Heart right ventricle (tissue), 16 donors: ENCODE results near the gene RGS6. TPM values are rescaled to one million over a fixed set of nuclear protein-coding genes. Genes with fewer than 3 reads are reported as not detected.
A peak's percentile ranks its signal among the peaks of the same experiment; 100 is the strongest.
"Not testable (repeated sequence)": the region's sequence is repeated elsewhere in the genome, so short reads cannot be mapped to it uniquely, and the experiment has no call there.

Source experiments
- ATAC-seq, 8 donors: fragments of 200-7000 bp; cut with Tn5 transposase; one replicate each; pipeline ENCODE4 v1.9.1; 2020; ENCODE audit warnings: mild to moderate bottlenecking in 8 of 8, moderate library complexity in 8 of 8, moderate number of reproducible peaks in 1 of 8
- DNase-seq, 2 donors: peaks; one replicate each; pipeline ENCODE4 v3.0.0-alpha.2; 2020
- H3K27ac ChIP-seq, 10 donors: fragments of 200-600 bp; sonication (generic) in 2 of 10; one replicate each; pipeline versions ENCODE4 v1.5.0 to v1.8.0; 2020 to 2022; ENCODE audit warnings: mild to moderate bottlenecking in 3 of 10
- H3K27me3 ChIP-seq, 7 donors: fragments of 200-600 bp; one replicate each; pipeline ENCODE4 v1.8.0; 2021 to 2022; ENCODE audit warnings: mild to moderate bottlenecking in 2 of 7
- H3K36me3 ChIP-seq, 9 donors: fragments of 200-600 bp; sonication (generic) in 1 of 9; one replicate each; pipeline versions ENCODE4 v1.5.0 to v1.8.0; 2020 to 2022; ENCODE audit warnings: mild to moderate bottlenecking in 2 of 9
- H3K4me1 ChIP-seq, 9 donors: fragments of 200-600 bp; sonication (generic) in 1 of 9; one replicate each; pipeline versions ENCODE4 v1.5.0 to v1.8.0; 2020 to 2022; ENCODE audit warnings: mild to moderate bottlenecking in 4 of 9
- H3K4me3 ChIP-seq, 10 donors: fragments of 200-600 bp; sonication (generic) in 2 of 10; one replicate each; pipeline versions ENCODE4 v1.5.0 to v1.8.0; 2020 to 2022; ENCODE audit warnings: mild to moderate bottlenecking in 7 of 10, moderate library complexity in 2 of 10
- H3K9me3 ChIP-seq, 11 donors: fragments of 200-600 bp in 10 of 11; sonication (generic) in 2 of 11; one replicate each; pipeline versions ENCODE4 v1.5.0 to v1.8.0; 2013 to 2022; ENCODE audit warnings: mild to moderate bottlenecking in 2 of 11, control low read depth in 1 of 11, moderate library complexity in 1 of 11
- WGBS, 2 donors: extraction: QIAGEN DNeasy Blood & Tissue Kit; methylation state at CpG; one replicate each; pipeline ENCODE4 v1.1.7; 2013; ENCODE audit warnings: inconsistent platforms in 1 of 2; 5-methylcytosine and 5-hydroxymethylcytosine counted together
- intact Hi-C, 10 donors: fragments of 100-400 bp; cut with DNase I; formaldehyde crosslinking; loops; one replicate each; pipeline versions ENCODE4 v1.11.1 to v1.14.2; 2022
- polyA plus RNA-seq, 2 donors: library from polyadenylated mRNA; stranded (reverse); fragments of 200-250 nt; gene quantifications; one replicate each; pipeline ENCODE4 v1.2.3, GENCODE V29; 2013
- total RNA-seq, 10 donors: library from RNA; stranded (reverse); fragmentation: NEBNext Ultra II Directional in 3 of 10; extraction: Animal tissue kit (Norgen Biotek cat#: 25700) in 3 of 10; gene quantifications; one replicate each; pipeline versions ENCODE4 v1.2.1 to v1.2.4, GENCODE V29; 2021 to 2023
- TF ChIP-seq, protein P1 (sequence below), 9 donors: fragments of 200-600 bp; sonication (generic) in 2 of 9; IDR thresholded peaks; one replicate each; pipeline versions ENCODE4 v1.5.0 to v1.8.0; 2021 to 2022; ENCODE audit warnings: antibody characterized with exemption in 9 of 9, mild to moderate bottlenecking in 5 of 9, moderate library complexity in 1 of 9
- donor health status: Arrhythmogenic right ventricular cardiomyopathy.
- donor health status: ischemic (EF 13 %, LVEDD 7.1; RV severe dilation, severe dysfunction).
- donor health status: healthy with polysubstance abuse.
- donor health status: DM: no; HTN: yes; CAD: no.
- donor health status: DM: no; HTN: no; CAD: no.
- donor health status: ischemic (EF 25% LVEDD 6.9; RV normal size, moderate dysfunction).
- donor health status: ischemic (EF 25% LVEDD 5.7; RV mildly dilated, moderate dysfunction).
- donor health status: healthy.
- donor health status: DM: yes; HTN: yes; CAD: no.
- donor health status: Ischemic cardiomyopathy.
- donor health status: ischemic (EF 35%, LVEDD 5.7; RV mildly dilated, moderate dysfunction).
- donor health status: nonischemic (EF 11% LVEDD 7.7; RV severe dilation, severe dysfunction).
- donor health status: DM: yes; HTN: yes; CAD: no.
- donor health status: PGD.
- donor health status: ischemic (EF 29% LVEDD 5.4; RV normal size, mild dysfunction).
- donor health status: nonischemic (EF 23%, LVEDD 6.1; RV moderate dilation, normal function).

The RGS6 gene
- total and polyA plus RNA-seq, 12 donors: 1.2 to 31.9 (median 19.0) TPM

DNA sequence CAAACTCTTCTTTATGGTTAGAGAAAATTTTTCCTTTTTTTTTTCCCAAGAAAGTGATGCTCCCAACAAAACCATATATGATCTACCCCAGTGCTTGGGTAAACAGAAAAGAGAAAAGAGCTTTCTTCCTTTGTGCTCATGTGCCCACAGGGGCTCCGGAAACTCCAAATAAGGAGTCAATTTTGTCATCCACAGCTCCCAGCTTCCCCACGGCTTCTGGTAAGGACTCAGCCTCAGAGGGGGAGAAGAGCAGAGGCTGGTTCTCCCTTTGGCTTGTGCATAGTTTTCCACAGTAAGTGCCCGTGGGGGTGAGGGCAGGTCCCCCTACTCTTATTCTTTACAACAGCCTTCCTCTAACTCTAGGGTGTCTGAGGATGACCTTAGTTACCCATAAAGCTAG lies 13.3 kb upstream of the RGS6 start:
- Histone ChIP-seq H3K36me3 (no peaks in the 10 kb centered on the region), H3K9me3 (no peaks in the 10 kb centered on the region), H3K4me1 (no peaks in the 10 kb centered on the region), H3K27ac (no peak overlapping the region), H3K27me3 (peaks cover 0 to 3% (median 0%) of the 10 kb centered on the region in 7 donors), H3K4me3 (no peak overlapping the region)
- TF ChIP-seq, protein P1, sequence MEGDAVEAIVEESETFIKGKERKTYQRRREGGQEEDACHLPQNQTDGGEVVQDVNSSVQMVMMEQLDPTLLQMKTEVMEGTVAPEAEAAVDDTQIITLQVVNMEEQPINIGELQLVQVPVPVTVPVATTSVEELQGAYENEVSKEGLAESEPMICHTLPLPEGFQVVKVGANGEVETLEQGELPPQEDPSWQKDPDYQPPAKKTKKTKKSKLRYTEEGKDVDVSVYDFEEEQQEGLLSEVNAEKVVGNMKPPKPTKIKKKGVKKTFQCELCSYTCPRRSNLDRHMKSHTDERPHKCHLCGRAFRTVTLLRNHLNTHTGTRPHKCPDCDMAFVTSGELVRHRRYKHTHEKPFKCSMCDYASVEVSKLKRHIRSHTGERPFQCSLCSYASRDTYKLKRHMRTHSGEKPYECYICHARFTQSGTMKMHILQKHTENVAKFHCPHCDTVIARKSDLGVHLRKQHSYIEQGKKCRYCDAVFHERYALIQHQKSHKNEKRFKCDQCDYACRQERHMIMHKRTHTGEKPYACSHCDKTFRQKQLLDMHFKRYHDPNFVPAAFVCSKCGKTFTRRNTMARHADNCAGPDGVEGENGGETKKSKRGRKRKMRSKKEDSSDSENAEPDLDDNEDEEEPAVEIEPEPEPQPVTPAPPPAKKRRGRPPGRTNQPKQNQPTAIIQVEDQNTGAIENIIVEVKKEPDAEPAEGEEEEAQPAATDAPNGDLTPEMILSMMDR (IDR thresholded peaks at IDR 0.05): no peak
- 44 to 61% methylated on average over 3 of the region's 3 CpGs for WGBS, 2 donors
- intact Hi-C loops: no loop called here
- DNase-seq (no peak), ATAC-seq (peak in 1 of 8 donors; percentile 37)

GRCh38 chr14:71923513-71923912 lies 8.7 kb upstream of the RGS6 start:
- TF ChIP-seq, protein P1 (IDR thresholded peaks at IDR 0.05): no peak
- intact Hi-C loops: no loop called here
- Histone ChIP-seq H3K27me3 (peaks cover 0 to 3% (median 0%) of the 10 kb centered on the region in 7 donors), H3K36me3 (no peaks in the 10 kb centered on the region), H3K9me3 (no peaks in the 10 kb centered on the region), H3K27ac (no peak overlapping the region), H3K4me3 (no peak overlapping the region), H3K4me1 (no peaks in the 10 kb centered on the region)
- ATAC-seq (no peak), DNase-seq (no peak)
- WGBS, 2 donors: 78 to 79% methylated on average over 4 of the region's 4 CpGs

DNA sequence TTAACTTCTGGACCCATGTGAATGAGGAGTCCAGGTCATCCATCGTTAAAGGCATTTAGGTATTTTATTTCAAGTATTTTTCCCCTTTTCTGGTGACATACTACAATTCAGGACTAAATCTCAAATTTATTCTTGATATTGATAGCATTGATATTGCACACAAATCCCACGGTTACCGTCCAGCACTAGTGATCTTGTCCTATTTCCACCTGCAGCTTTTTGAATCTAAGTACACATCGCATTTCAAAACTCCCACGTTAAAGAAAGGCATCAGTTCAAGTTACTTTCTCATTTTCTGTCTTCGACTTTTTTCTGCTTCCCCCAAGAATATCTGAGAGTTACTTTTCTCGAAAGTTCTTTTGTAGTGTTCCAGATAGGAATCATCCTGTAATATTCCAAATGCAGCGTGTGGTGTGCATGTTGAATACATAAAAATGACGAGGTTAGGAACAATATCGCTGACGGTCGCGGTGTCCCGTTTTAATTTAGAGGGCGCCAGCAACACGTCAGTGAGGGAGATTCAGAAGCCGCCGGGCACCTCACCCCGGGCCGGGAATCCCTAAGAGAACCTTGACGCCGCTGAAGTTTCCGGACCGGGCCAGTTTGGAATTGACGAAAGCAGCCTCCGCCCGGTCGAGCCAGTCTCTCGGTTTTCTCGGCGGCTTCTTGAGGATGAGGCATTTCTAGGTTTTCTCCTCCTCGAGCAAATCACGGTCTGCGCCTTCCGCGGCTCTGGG lies 569 bp upstream of the RGS6 start:
- H3K27me3 ChIP-seq: peaks cover 0 to 65% (median 9%) of the 10 kb centered on the region in 7 donors
- H3K9me3 ChIP-seq: no peaks in the 10 kb centered on the region
- peak; percentile 34 to 37 for DNase-seq
- H3K36me3 ChIP-seq: no peaks in the 10 kb centered on the region
- TF ChIP-seq, protein P1 (IDR thresholded peaks at IDR 0.05): peak in 4 of 9 donors; percentile 5 to 28 (median 17)
- peak overlapping the region; percentile 35 to 77 (median 66) for H3K4me3 ChIP-seq
- intact Hi-C loops: loop anchor here (1.0 to 10.0 kb wide), 12 partner anchors 71 to 493 kb away; no protein-coding TSS in a partner anchor
- ATAC-seq: peak; percentile 40 to 69 (median 59)
- 9% methylated on average over 36 of the region's 36 CpGs for WGBS, 2 donors
- peak overlapping the region in 5 of 10 donors; percentile 9 to 73 (median 64) for H3K27ac ChIP-seq
- H3K4me1 ChIP-seq: peaks cover 0 to 20% (median 7%) of the 10 kb centered on the region in 9 donors

DNA sequence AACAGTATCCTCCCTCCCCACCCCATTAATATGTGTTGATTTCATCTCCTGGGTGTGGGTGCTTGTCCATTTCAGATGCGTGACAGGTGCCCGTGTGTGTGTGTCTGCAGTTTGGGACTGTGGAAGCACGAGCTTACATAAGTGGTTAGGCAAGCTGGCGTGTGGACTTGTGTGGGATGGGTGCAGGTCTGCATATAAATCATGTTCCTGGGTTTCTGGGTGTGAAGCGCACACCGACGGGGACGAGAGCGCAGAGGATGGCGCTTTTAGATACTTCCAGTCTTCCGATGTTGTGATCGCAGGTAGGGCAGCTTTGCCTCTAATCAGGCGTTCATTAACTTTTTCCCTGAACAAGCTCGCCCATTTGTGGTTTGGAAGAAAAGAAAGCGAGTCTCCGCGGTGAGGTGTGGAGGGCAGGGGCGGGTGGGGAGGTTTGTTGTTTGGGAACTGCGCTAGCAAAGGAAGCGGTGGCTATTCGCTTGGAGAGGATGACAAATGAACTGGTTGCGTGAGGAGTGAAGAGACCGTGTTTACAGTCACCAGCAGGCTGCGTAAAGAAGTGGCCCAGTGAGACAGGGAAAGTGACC lies 865 bp downstream of the RGS6 start:
- Histone ChIP-seq H3K4me1 (peaks cover 0 to 20% (median 7%) of the 10 kb centered on the region in 9 donors), H3K27ac (peak overlapping the region in 9 of 10 donors; percentile 9 to 77 (median 72)), H3K9me3 (no peaks in the 10 kb centered on the region), H3K36me3 (no peaks in the 10 kb centered on the region), H3K27me3 (peaks cover 0 to 65% (median 9%) of the 10 kb centered on the region in 7 donors), H3K4me3 (peak overlapping the region; percentile 41 to 77 (median 66))
- TF ChIP-seq, protein P1 (IDR thresholded peaks at IDR 0.05): peak in 4 of 9 donors; percentile 15 to 38 (median 28)
- ATAC-seq: peak; percentile 61 to 85 (median 78)
- intact Hi-C loops: loop anchor here (1.0 to 10.0 kb wide), 12 partner anchors 69 to 492 kb away; no protein-coding TSS in a partner anchor
- peak in 1 of 2 donors; percentile 10 for DNase-seq
- WGBS, 2 donors: 1% methylated on average over 24 of the region's 24 CpGs

- H3K4me1 ChIP-seq: peaks cover 0 to 15% (median 0%) of the 10 kb centered on the region in 9 donors
- H3K9me3 ChIP-seq: peaks cover 0 to 19% (median 9%) of the 10 kb centered on the region in 11 donors
- 90 to 91% methylated on average over 2 to 3 of the region's 3 CpGs for WGBS, 2 donors
- H3K27me3 ChIP-seq: peaks cover 0 to 24% (median 0%) of the 10 kb centered on the region in 7 donors
- H3K4me3 ChIP-seq, H3K27ac ChIP-seq, H3K36me3 ChIP-seq, DNase-seq, ATAC-seq: not testable (repeated sequence)
- intact Hi-C loops: loop anchor here in 5 of 10 donors (10.0 kb wide), 5 partner anchors 77 to 487 kb away; no protein-coding TSS in a partner anchor
Observed at GRCh38 chr14:71938273-71938672, 6.0 kb downstream of the RGS6 start.

DNA sequence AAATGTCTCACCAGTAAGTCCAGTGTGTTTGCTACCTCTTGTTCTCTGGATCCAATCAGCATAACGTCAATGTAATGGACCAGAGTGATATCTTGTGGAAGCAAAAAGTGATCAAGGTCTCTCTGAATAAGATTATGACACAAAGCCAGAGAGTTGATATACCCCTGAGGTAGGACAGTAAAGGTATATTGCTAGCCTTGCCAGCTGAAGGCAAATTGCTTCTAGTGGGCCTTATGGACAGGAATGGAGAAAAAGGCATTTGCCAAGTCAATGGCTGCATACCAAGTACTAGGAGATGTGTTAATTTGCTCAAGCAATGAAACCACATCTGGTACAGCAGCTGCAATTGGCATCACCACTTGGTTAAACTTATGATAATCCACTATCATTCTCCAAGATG lies 7.1 kb downstream of the RGS6 start:
- not testable (repeated sequence) for H3K4me1 ChIP-seq, H3K36me3 ChIP-seq, ATAC-seq, H3K27ac ChIP-seq, H3K4me3 ChIP-seq, DNase-seq
- intact Hi-C loops: loop anchor here in 5 of 10 donors (10.0 kb wide), 5 partner anchors 75 to 485 kb away; no protein-coding TSS in a partner anchor
- Histone ChIP-seq H3K9me3 (peaks cover 0 to 19% (median 9%) of the 10 kb centered on the region in 11 donors), H3K27me3 (peaks cover 0 to 14% (median 0%) of the 10 kb centered on the region in 7 donors)
- WGBS, 2 donors: 77 to 94% methylated on average over 1 of the region's 1 CpG

DNA sequence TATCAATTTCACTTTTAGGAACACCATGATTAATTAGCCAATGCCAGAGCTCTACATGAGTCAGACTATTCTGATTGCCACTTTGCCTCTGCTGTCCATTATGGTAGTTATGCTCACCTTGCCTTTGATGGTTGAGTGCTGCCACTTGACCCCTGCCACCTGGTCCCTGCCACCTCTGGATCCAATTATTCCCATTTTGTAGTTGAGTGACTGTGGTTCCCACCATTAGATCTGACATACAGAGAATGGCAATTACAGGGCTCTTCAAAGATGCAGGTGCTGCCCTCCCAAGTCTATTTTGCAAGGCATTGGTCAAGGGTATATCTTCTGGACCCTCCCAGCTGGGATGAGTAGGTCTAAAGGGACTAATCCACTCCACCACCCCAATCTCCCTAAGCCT lies 8.3 kb downstream of the RGS6 start:
- H3K4me3 ChIP-seq, intact Hi-C loops, H3K36me3 ChIP-seq, ATAC-seq, H3K27ac ChIP-seq, DNase-seq, H3K4me1 ChIP-seq, H3K27me3 ChIP-seq: not testable (repeated sequence)
- H3K9me3 ChIP-seq: peaks cover 0 to 19% (median 9%) of the 10 kb centered on the region in 11 donors
